ENCODE results near the gene EML6.

The EML6 gene

GRCh38 chr2:54924121-54924520, 200.7 kb downstream of the EML6 start:
- DNase-seq (ENCODE audit: low spot score) = no peak
- H3K27ac ChIP-seq = no peak overlapping the region
- ChIA-PET CTCF (interaction anchor here (0.7 kb wide), 1 partner anchor 12 kb away, joined by 3 read pairs; no protein-coding TSS in a partner anchor), POLR2A (ENCODE audit: low non-redundant PET) (no interaction called here)
- TF ChIP-seq CTCF (conservative IDR thresholded peaks at IDR 0.05; ENCODE audit: low read depth) = no peak

GRCh38 chr2:54925022-54925421, 201.6 kb downstream of the EML6 start:
- no peak for TF ChIP-seq CTCF (conservative IDR thresholded peaks at IDR 0.05; ENCODE audit: low read depth)
- POLR2A ChIA-PET (ENCODE audit: low non-redundant PET) = no interaction called here
- CTCF ChIA-PET = no interaction called here
- no peak overlapping the region for H3K27ac ChIP-seq
- DNase-seq (ENCODE audit: low spot score) = no peak

- CTCF ChIA-PET = no interaction called here
- no peak overlapping the region for H3K27ac ChIP-seq
- POLR2A ChIA-PET (ENCODE audit: low non-redundant PET) = no interaction called here
- no peak for TF ChIP-seq CTCF (conservative IDR thresholded peaks at IDR 0.05; ENCODE audit: low read depth)
- DNase-seq (ENCODE audit: low spot score) = no peak
Observed at GRCh38 chr2:54927085-54927750, 203.8 kb downstream of the EML6 start.

- DNase-seq (ENCODE audit: low spot score) = no peak
- TF ChIP-seq CTCF (conservative IDR thresholded peaks at IDR 0.05; ENCODE audit: low read depth) = no peak
- ChIA-PET POLR2A (ENCODE audit: low non-redundant PET) (no interaction called here), CTCF (no interaction called here)
- H3K27ac ChIP-seq = peak overlapping the region; percentile 80
Observed at GRCh38 chr2:54927751-54928615, 204.5 kb downstream of the EML6 start.

- TF ChIP-seq CTCF (conservative IDR thresholded peaks at IDR 0.05; ENCODE audit: low read depth) = no peak
- ChIA-PET POLR2A (ENCODE audit: low non-redundant PET) (no interaction called here), CTCF (no interaction called here)
- no peak for DNase-seq (ENCODE audit: low spot score)
- H3K27ac ChIP-seq = peak overlapping the region; percentile 80
Observed at GRCh38 chr2:54928719-54929118, 205.3 kb downstream of the EML6 start.

- CTCF ChIA-PET = no interaction called here
- no peak for DNase-seq (ENCODE audit: low spot score)
- POLR2A ChIA-PET (ENCODE audit: low non-redundant PET) = no interaction called here
- TF ChIP-seq CTCF (conservative IDR thresholded peaks at IDR 0.05; ENCODE audit: low read depth) = no peak
- no peak overlapping the region for H3K27ac ChIP-seq
Observed at GRCh38 chr2:54931473-54931872, 208.0 kb downstream of the EML6 start.

Data from RWPE1 (cell line).